Activated CD4-positive, alpha-beta T cell treated with anti-CD3 and anti-CD28 coated beads, Interleukin-2, amount 50 U/mL, for 16 hours (primary cell): ENCODE measurements around the gene GFPT2.
A peak's percentile ranks its signal among the peaks of the same experiment; 100 is the strongest.
"Not testable (repeated sequence)": the region's sequence is repeated elsewhere in the genome, so short reads cannot be mapped to it uniquely, and the experiment has no call there.

Source experiments
- DNase-seq: peaks from one replicate; pipeline ENCODE4 v3.0.0-alpha.2; 2020

GFPT2 gene

GRCh38 chr5:180303226-180304015 lies 49.7 kb downstream of the GFPT2 start:
- no peak for DNase-seq

DNA sequence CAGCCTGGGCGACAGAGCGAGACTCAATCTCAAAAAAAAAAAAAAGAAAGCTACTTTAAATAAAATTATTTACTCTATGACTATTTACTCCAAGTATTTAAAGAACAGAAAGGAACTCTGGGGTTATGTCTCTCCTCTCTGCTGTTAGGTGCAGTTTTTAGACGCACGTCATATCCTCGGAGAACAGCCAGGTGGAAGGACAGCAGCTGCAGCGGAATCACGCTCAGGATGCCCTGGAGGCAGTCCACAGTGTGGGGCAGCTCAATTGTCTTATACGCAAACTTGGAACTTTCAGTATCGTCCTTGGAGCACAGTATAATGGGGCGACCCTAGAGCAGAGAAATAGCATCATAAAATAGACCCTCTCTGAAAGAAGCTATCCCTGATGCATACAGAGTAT lies 50.9 kb downstream of the GFPT2 start:
- DNase-seq = no peak

DNA sequence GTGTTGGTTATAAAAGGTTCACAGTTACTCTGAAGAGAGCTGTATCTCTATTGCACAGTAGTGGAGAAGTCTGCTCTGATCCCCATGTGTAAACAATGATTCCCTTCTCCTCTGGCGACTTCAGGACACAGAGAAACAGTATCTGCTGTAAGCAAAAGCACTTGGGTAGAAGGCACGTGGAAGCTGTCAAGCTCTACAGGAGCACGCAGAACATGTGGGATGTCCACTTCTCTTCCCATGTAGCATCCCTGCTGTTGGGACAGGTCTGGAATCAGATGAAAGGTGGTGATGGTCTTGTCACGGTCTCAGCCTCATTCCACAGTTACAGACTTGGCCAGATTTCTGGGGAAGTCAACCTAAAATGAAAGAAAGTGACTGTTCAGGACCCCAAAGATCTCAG lies 51.9 kb downstream of the GFPT2 start:
- no peak for DNase-seq

DNA sequence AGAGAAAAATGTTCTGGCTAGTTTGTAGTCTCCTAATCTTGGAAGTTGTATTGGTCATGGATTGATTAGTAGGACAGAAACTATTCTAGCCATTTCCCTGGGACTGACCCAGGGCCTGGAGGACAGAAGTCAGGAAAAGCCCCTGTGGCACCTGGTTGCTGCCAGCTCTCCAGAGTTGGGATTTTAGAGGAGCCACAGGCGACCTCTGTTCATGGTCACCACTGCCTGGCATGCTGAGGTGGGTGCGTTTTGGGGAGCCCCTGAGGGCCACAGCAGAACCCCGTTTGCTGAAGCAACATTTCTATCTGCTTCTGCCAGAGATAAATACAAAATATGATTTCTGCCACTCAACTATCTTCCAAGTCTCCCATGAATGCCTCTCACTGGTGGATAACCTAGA lies 53.6 kb downstream of the GFPT2 start:
- DNase-seq = no peak

- DNase-seq = not testable (repeated sequence)
These were observed 54.1 kb downstream of the GFPT2 start for GRCh38 chr5:180299014-180299413.

- no peak for DNase-seq
These were observed 55.4 kb downstream of the GFPT2 start for GRCh38 chr5:180297587-180298282.

DNA sequence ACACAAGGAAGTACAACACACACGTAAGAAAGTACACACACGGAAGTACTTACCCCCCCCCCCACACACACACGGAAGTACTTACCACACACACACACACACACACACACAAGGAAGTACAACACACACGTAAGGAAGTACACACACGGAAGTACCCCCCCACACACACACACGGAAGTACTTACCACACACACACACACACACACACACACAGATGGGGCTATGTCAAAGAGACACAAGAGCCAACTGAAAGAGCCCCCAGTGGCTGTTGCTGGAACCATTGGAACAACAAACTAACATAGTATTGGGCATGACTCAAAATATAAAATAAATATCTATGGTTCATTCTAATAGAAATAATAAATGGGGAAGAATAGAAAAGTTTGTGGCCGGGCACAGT lies 56.4 kb downstream of the GFPT2 start:
- no peak for DNase-seq

DNA sequence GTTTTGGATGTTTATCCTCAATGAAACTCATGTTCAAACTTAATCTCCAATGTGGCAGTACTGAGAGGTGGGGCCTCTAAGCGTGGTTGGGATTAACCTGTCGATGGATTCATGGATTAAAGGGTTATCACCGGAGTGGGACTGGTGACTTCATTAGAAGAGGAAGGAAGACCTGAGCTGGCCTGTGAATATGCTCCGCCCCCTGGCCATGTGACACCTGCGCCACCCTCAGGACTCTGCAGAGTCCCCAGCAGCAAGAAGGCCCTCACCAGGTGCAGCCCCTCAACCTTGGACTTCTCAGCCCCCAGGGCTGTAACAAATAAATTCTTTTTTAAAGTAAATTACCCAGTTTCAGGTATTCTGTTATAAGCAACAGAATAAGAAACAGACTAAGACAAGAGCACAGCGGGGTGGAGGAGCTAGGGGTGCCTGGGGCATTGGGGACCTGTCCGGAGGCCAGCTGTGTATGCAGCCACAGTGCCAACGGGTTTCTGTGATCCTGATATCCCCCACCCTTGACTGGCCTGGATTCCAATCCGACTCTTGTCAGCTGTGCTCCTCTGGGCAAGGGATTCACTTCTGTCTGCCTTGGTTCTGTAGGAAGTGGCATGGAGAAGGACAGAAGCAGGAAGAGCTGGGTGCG lies 58.1 kb downstream of the GFPT2 start:
- DNase-seq = no peak

DNA sequence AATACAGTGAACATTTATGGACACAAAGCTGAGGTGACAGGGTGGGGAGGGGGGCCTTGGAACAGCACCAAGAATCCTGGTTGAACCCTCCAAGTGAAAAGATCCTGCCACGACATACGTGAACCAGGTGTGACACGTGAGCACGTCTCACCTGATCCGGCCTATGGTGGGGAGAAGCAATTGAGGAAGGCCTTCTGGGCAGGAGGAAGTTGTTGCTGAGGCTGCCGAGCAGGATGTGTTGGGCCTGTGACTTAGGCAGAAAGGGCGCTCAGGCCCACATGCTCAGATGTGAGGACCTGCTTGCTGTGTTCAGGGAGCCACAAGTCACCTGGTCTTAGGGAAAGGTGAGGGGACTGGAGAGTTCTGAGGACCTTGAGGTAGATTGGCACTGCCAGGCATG lies 58.7 kb downstream of the GFPT2 start:
- no peak for DNase-seq

DNA sequence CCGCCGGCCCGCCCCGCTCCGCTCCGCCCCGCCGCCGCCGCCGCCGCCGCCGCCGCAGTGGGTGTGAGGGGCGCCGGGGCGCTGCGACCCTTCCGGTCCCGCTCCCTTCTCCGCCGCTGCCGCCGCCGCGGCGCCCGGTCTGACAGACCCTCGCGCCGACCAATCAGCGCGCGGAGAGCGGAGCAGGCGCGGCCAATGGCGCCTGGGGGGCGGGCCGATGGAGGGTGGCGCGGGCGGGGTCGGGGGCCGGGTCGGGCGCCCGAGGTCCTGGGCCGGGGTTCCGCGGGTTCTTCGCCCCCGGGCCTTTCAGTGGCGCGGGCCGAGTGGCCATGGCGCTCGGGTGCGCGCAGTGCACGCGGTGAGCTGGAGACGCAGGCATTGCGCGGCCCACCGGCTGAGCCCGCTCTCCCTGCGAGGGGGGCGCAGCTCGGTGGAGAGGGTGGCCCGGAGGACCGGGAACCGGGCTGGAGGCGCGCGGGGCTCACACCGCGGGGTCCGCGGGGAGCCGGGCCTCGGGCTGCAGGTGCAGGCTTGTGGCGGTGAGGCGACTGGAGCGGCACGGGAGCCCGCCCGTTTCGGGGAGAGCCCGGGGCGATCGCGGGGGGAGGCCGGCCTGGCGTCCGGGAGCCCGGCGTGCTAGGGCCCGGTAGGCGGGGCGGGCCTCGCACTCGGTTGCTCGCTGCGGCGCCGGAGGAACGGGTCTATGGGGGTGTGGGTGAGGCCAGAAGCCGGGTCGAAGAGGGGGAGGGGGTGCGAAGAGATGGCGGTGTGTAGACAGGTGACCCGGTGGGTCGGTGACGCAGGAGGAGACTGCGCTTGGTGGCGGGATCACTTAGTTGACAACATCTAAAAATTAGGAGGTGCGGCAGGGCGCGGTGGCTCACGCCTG lies 60.9 kb downstream of the GFPT2 start, which contains the start of gene MAPK9:
Gene MAPK9, minus strand, starts transcription at position 141 of the 889 bp plus-strand sequence. CDS start 11,522 bp downstream, outside the sequence.
- peak; percentile 85 for DNase-seq

GRCh38 chr5:180291234-180291940 lies 61.7 kb downstream of the GFPT2 start:
- peak; percentile 12 for DNase-seq

DNA sequence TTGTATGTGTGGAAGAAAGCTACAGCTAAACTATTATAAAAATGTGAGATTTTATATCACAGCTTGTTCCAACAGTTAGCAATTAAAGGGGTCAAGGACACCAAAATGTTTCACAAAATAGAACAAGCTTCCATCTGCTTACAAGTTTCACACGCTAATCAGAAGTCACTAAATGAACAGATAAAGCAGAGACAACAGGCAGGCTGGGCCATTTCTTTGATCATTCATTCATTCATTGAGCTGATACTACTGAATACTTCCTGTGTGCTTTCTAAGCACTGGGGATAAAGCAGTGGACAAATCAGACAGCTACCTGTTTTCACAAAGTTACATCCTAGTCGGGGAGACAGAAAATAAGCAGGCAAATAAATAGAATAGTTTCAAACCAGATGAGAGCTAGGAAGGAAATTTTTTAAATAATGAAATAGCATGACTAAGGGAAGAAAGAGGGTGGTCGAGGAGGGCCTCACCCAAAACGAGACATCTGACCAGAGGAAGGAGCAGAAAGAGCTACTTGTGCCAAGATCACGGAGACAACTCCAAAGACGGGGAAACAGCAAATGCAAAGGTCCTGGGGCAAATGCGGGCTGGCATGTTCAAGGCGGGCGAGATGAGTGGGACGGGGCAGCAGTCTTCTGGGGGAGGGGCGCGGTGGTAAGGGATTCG lies 62.4 kb downstream of the GFPT2 start:
- no peak for DNase-seq

DNA sequence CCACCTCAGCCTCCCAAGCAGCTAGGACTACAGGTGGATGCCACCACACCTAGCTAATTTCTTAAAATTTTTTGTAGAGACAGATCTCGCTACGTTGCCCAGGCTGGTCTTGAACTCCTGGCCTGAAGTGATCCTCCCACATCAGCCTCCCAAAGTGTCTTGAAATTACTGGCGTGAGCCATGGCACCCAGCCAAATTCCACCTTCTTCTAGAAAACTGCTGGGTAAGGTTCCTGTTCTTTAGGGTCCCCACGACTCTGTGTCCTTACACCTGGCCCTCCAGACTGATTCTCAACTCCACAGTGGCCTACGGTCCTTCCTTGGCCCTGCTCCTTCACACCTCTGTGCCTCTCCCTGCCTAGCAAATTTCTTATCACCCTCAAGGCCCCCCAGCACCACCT lies 63.2 kb downstream of the GFPT2 start:
- DNase-seq = no peak

- DNase-seq = no peak
These were observed 63.7 kb downstream of the GFPT2 start for GRCh38 chr5:180289433-180289832.

DNA sequence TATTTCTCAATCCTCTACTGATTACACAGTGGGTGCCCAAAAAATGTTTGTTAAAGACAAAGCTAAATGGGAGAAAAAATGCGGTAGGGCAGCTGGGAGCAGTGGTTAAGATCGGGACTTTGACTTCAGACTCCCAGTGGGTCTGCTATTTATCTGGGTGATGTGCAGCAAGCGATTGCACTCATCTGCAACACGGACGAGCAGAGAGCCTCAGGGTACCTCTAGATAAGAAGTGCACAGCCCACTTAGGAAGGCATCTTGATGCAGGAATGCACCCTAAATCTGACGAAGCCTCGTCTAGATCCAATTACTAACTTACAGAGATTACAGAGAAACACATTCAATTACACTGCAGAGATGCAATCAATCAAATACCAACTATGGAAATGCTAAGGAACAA lies 65.3 kb downstream of the GFPT2 start:
- no peak for DNase-seq

DNA sequence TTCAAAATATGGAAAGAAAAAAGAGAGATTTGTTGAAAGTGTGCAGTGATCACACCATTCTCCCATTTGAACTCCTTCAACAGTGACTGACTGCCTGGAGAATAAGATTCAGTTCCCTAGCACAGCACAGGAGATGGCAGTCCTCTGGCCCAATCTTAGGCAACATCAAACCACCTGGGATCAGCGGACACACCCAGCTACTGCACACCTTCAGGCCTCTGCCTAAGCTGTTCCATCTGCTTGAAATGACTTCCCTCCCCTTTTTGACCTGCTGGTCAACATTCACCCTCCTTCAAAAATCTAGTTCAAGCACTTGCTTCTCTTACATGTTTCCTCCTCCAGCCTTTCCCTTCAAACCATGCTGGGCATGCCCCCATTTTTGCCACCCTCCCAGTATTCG lies 65.7 kb downstream of the GFPT2 start:
- DNase-seq = no peak

GRCh38 chr5:180284149-180284548 lies 69.0 kb downstream of the GFPT2 start:
- DNase-seq = no peak

- DNase-seq = no peak
These were observed 70.0 kb downstream of the GFPT2 start for GRCh38 chr5:180283026-180283615.

DNA sequence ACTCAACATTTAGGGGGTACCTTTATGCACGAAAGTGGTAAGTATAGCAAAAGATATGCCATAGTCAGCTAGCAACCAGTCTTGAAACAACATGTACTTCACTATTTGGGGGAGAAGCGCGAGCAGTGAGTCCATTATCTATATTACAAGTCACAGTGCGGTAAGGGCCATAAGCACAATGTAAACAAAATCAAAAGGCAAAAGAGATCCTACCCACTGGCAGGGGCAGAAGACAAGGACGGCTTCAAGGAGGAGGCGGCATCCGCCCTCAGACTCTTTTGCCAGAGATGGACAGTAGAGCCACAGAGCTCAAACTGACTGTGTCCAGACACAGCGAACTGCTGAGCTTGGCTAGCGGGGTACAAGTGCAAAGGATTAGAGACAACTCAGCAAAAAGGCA lies 70.9 kb downstream of the GFPT2 start:
- no peak for DNase-seq

DNA sequence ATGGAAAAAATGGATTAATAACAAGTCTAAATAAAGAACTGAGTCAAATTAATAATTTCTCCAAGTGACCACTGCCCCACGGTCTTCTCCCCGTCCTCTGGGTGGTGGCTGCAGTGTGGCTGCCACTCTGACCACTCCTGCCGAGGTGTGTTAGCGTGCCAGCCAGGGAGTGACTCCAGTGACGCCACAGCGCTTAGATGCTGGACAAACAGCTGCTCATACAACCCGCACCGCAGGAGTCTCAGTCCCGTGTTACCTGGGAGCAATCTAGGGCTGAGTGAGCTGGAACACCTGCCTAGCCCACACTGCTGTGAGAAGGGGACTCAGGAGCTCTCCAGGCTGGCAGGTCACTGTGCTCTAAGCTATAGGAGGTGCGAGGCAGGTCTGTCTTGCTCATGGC lies 71.4 kb downstream of the GFPT2 start:
- DNase-seq = no peak

DNA sequence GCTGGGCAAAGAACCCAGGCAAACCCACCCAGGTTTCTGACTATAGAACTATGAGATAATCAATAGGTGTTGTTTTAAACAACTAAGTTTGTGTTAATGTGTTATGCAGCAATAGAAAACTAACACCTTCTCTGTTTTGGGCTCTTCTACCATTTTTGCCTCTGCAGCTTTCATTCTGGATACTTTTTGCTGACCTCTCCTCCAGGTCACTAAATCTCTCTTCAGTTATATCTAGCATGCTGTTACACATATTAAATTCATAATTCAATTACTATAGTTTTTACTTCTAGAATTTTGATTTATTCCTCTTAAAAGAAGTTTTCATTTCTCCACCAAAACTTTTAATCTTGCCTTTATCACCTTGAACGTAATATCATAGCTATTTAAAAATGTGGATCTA lies 78.4 kb downstream of the GFPT2 start:
- no peak for DNase-seq
